Astrocyte of the hippocampus (primary cell): Measurements from ENCODE around the gene ITGB5.

ENCODE experiments used
- DNase-seq: peaks from one replicate; pipeline ENCODE4 v3.0.0; 2011; ENCODE audit warnings: low read depth, low spot score

Gene ITGB5

DNA sequence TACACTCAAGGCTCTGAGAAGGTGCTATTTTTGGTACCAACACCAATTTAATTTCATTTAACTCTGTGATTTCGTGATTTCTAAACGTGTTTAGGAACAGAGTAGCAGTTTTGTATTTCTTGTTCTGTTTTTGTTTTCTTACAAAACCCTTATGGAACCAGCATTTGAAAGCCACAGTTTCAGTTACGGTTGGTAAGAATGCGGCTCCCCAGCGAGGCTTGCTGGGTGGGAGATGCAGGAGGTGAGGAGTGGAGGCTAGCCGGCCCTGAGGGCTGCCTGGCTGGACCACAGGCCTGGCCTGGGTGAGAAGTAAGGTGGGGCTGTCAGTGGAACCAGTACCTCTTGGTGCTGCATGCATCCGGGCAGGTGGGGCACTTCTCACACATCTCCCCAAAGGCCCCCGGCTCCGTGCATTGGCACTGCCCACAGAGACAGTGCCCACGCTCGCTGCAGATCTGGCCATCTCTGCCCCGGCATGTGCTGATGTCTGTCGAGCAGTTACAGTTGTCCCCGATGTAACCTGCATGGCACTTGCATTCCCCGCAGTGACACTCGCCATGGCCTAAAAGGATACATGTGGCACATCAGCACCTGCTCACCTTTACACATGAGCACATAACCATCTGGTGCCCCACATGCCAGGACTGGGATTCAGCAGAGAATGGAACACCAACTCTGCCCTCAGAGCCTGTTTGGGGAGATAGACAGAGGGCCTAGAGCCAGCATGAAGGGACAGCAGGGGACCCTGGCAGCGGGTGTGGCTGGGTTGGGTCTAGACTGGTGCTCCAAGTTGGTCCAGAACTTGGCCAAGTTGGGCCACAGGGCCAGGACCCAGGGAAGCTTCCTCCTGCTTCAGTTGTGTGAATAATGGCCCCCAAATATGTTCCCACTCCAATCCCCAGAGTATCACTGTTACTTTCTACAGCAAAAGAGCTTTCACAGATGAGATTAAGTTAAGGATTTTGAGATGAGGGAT is 113.5 kb downstream of the ITGB5 start:
- DNase-seq, result no peak

GRCh38 chr3:124772081-124772831 is 114.9 kb downstream of the ITGB5 start:
- peak; percentile 68 for DNase-seq

DNA sequence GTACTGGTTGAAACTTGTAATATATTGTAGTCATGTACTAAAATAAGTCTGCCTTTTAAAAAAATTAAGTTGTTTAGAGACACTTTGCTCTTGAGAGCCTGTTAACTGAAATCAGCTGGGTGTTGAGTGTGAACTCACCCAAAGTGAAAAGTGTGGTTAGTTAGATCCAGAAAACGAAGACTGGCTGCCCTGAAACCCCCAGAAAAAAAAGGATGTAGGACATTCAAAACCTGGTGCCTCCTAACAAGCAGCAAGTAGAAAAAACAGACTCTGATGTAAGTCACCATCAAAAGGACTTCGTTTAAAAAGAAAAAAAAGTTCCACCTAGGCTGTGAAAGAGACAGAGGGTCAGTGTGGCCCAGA is 116.1 kb downstream of the ITGB5 start:
- DNase-seq, result no peak

GRCh38 chr3:124770336-124771082 is 116.7 kb downstream of the ITGB5 start:
- peak; percentile 64 for DNase-seq

DNA sequence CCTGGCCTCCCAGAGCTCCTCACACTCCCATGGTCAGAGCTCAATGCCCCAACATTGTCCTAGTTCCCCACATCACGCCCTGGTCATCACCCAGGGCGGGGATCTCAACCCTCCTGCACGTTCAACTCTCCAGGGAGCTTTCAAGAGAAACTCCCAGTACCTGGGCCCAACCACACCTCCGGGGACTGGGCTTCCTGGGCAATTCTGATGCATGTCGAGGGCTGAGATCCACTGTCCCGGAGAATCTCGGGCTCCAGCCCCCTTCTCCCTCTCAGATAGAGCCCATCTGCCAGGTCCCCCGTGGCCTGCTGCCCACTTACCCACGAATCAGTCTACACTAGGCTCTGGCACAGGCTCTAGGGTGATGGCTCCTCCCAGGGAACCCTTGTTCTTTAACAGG is 117.7 kb downstream of the ITGB5 start:
- DNase-seq, result no peak

DNA sequence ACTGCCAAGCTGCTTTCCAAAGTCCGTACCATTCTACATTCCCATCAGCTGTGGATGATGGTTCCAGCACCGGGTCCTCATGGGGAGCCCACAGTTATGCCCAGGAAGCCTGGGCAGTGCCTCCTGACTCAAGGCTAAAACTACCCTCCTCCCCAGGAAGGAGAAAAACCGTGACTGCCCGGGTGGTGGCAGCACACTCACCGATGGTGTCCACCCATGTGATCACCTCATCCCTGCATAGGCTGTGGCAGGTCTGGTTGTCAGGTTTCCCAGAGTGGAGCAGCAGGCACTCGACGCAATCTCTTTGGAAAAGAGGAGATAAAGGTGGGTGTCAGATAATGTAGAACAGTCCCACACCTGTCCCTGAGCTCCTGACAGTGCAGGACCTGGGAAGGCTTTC is 118.4 kb downstream of the ITGB5 start:
- no peak for DNase-seq

DNA sequence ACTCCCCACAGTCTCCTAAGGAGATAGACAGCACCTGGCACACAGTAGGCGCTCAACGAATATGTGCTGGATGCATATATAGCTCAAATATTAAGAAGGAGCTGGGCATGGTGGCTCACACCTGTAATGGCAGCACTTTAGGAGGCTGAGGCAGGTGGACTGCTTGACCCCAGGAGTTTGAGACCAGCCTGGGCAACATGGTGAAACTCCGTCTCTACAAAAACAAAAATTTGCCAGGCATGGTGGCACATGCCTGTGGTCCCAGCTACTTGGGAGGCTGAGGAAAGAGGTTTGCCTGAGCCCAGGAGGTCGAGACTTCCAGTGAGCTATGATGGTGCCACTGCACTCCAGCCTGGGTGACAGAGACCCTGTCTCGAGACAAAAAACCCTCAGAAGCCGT is 119.5 kb downstream of the ITGB5 start:
- no peak for DNase-seq

DNA sequence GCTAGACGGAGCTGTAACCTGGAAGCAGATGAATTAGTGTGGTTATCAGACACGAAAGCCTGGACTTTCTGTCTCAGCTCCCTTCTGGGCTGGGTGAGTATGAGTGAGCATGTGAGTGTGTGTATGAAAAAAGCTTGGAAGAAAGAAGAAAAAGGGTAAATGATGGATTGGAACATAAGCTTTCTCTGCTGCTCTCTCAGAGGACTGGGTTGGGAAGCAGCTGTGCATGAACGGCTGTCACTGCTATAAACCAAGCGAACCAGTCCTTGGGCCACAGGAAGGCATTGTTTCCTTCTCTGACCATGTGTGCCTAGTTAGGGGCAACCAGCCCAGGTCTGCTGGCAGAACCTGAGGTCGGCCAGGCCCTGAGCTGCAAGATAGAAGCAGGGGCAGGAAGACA is 119.9 kb downstream of the ITGB5 start:
- no peak for DNase-seq

DNA sequence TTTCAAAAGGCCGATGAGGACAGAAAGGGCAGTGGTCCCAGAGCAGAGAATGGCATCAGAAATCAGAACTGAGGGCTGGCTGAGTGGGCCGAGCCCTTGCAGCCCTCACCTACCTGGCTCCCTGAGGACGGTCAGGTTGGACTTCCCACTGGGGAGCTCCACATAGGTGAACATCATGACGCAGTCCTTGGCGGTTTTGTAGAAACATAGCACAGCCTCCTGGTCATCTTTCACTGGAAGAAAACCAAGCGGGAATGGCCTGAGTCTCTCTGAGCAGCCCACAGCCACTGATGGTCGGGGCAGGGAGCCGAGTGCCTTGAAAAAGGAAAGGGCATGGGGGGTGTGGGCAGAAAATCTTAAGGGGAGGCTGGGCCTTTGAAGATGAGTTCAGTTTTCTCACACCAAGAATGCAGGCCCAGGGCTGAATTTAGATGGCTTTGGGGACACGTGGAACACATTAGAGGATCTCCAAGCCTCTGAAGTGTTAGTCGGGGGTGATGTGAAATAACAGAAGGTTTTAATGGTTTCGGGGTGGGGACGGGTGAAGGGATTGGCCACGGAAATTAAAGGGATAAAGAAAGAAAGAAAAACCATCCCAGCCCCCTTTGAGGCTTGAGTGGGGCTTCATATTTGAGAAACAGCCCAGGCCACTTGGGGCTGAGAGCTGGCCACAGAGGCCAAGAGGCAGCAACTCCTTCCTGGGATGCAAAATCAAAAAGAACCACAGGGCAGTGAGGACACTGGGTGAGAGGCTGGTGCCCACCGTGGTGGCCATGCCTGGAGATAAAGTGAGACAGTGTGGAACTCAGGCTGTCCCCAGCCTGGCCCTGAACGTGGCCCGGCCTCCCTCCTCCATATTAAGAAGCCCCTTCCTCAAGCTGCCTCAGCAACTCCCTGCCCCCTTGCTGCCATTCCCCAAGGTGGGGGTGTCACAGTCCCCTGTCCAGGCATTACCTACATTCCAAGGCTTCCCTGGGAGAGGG is 120.8 kb downstream of the ITGB5 start:
- DNase-seq, result no peak

DNA sequence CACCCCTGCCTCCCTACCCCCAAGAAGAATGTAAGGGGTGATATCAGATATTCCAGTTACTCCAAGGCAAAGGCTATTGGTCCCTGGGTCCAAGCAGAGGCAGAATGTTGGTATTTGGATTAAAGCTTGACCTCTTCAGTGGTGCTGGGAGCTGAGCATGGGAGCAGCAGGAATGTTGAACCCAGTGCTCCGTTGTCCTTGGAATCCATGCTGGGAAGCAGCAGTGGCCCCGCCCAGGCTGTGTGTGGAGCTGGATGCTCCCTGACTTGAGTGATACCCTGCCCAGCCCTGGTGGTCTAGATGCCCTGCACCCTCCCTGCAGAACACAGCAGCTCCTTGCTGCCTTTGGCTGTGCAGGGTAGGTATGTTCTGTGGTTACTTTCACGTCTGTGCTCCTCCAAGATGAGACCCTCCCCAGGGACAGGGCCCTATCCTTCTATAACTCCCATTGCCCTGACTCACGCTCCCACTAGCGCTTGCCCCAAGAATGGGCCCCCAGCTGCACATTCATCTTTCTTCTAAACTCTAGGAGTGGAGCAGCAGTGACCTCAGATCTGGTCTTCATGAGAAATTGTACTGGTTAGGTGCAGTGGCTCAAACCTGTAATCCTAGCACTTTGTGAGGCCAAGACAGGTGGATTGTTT is 121.8 kb downstream of the ITGB5 start:
- DNase-seq, result no peak

DNA sequence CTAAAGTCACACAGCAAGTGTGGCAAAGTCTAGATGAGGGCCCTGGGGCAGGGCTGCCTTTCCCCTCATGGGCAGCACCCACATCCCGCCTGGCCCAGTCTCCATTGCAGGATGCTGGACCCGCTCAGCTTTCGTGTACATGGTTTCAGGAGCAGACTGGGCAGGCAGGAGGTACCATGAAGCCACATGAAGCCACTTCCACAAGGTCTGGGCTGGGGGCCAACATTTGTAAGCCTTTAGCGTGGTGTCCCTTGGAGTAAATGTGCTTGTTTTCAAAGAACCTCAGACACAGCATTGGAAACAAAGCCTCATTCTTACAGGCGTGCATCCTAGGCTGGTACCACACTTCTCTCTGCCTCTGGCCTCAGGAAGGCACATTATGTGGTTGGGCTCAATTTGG is 122.4 kb downstream of the ITGB5 start:
- DNase-seq, result peak; percentile 68

GRCh38 chr3:124763644-124764358 is 123.4 kb downstream of the ITGB5 start:
- DNase-seq, result no peak

DNA sequence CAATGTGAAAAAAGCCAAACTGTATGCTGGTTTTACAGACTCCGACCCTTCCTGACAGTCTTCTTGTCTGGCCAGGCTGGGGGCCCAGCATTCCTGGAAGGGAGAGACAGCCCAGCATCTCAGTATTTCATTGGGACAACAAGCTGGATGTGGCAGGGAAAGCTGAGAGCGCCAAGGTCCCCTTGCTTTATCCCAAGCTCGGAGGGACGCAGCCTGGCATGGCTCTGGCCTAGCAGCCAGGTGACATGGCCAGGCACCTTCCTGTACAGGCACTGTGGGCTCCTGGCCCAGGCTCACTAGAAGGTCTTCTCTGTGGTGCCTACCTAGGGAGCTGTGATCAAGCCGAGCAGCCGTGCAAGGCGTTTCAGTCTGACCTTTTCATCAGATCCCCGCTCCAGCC is 124.0 kb downstream of the ITGB5 start:
- DNase-seq, result no peak

- no peak for DNase-seq
Measured at GRCh38 chr3:124762661-124763011, 124.5 kb downstream of the ITGB5 start.

DNA sequence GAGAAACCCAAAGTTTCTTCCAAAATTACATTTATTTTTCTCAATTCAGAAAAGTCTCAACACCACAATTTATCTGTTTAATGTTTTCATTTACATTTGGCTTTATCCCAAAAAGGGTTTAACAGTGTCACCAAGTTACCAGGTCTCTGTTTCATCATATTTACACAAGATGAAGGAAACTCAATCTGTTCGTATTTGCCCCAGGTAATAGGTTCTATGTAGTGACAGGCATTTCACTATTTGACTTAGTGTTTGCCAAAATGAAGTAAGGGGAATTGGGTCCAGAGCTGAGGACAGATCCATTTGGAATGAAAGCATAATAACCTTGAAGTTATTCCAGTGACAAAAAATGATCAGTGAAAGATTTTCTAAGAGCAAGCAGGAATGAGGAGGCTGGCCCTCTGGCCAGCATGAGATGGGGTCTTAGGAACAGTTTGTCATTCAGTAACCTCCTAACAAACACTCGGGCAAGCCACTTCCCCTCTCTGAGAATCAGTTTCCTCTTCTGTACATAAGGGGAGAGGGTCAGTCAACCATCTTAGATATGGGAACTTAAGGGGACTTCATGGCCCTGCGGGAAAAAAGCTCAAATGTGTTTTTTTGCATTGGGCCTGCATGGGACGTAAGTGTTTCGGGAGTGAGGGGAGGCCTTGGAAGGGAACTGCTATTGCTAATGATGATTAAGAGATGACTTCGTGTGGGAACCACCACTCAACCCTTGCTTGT is 125.1 kb downstream of the ITGB5 start:
- DNase-seq, result no peak

- DNase-seq, result peak; percentile 92
Measured at GRCh38 chr3:124761250-124761796, 125.8 kb downstream of the ITGB5 start.

DNA sequence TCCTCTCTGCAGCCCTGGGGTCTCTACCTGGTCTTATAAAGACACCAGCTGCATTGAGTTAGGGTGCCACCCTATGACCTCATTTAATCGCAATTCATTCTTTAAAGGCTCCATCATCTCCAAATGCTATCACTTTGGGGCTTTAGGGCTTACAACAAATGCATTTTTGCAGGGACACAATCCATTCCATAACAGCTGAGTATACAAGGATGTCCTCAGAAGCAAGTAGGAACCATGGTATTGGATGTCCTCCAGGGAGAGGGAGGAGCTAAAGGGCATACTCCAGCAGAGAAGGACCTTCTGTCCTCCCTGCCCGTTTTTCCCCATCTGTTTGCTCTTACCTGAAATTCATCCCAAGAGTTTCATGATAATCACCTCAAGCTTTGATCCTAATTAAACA is 126.6 kb downstream of the ITGB5 start:
- DNase-seq, result peak; percentile 62

DNA sequence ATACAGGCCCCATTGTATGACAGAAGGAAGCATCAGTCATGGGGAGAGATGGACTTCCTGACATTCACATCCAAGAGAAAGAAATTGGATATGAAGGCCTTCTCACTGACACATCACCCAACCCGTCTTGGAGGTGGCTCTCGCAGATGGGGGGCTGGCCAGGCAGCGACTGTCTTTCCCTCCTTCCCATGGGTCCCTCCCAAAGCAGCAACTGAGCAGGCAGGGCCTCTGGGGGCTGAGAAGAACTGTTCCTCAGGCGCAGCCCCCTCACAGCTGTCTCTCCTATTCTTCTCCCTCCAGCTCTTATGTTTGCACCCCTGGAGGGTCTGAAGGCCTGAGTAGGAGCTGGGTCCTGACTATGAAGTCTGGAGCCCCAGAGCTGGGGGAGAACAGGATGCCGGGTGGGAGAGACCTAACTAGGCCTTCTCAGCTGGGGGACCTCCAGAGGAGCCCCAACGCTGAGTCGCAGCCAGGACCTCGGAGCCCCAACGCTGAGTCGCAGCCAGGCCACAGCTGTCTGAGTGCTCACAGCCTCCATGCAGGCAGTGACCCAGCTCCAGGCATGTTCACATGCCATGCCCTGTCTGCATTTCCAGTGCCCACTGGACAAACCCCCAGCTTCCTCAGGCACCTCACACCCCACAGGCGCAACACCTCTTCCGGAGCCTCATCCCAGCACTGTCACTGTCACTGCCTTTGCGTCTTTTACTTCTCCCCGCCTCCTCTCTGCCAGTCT is 127.3 kb downstream of the ITGB5 start:
- no peak for DNase-seq
